GM23338 (cell line): Measurements from ENCODE around the gene RLF. TPM values are rescaled to one million over a fixed set of nuclear protein-coding genes. Genes with fewer than 3 reads are reported as not detected.

Experiments
- ATAC-seq: fragments of 200-7000 bp; cut with Tn5 transposase; 3 replicates; pipeline ENCODE4 v1.9.1; 2020
- DNase-seq: peaks from one replicate; pipeline ENCODE4 v3.0.0-alpha.2; 2015; ENCODE audit warnings: low spot score
- H2AFZ ChIP-seq: fragments of 200-600 bp; sonication (generic); 2 replicates; pipeline ENCODE4 v1.8.0; 2016; ENCODE audit warnings: antibody characterized with exemption, mild to moderate bottlenecking, moderate library complexity
- H3F3A ChIP-seq: fragments of 200-600 bp; sonication (generic); replicated peaks from 2 replicates; pipeline ENCODE4 v1.8.0; 2017; ENCODE audit warnings: antibody characterized with exemption, mixed run types, low read depth
- H3K27ac ChIP-seq: fragments of 200-600 bp; sonication (generic); 2 replicates; pipeline ENCODE4 v1.6.1; 2016; ENCODE audit warnings: low read depth
- H3K27me3 ChIP-seq: fragments of 200-600 bp; sonication (generic); 2 replicates; pipeline ENCODE4 v1.8.0; 2016; ENCODE audit warnings: mild to moderate bottlenecking, mixed run types, moderate library complexity; ENCODE audit not compliant: insufficient read depth
- H3K36me3 ChIP-seq: fragments of 200-600 bp; sonication (generic); 2 replicates; pipeline ENCODE4 v1.8.0; 2016; ENCODE audit warnings: mild to moderate bottlenecking; ENCODE audit not compliant: insufficient read depth
- H3K4me1 ChIP-seq: fragments of 200-600 bp; sonication (generic); 2 replicates; pipeline ENCODE4 v1.8.0; 2016; ENCODE audit warnings: mild to moderate bottlenecking, moderate library complexity; ENCODE audit not compliant: insufficient read depth
- H3K4me2 ChIP-seq: fragments of 200-600 bp; sonication (generic); 2 replicates; pipeline ENCODE4 v1.7.1; 2017; ENCODE audit warnings: mixed run types
- H3K4me3 ChIP-seq: fragments of 200-600 bp; sonication (generic); 2 replicates; pipeline ENCODE4 v1.6.1; 2016; ENCODE audit warnings: mixed run types
- H3K79me2 ChIP-seq: fragments of 200-600 bp; sonication (generic); replicated peaks from 2 replicates; pipeline ENCODE4 v1.8.0; 2017; ENCODE audit warnings: mild to moderate bottlenecking; ENCODE audit not compliant: insufficient read depth
- H3K9me2 ChIP-seq: fragments of 200-600 bp; sonication (generic); 2 replicates; pipeline ENCODE4 v1.8.0; 2017; ENCODE audit not compliant: insufficient read depth
- H4K20me1 ChIP-seq: fragments of 200-600 bp; sonication (generic); replicated peaks from 2 replicates; pipeline ENCODE4 v1.8.0; 2017; ENCODE audit warnings: mild to moderate bottlenecking; ENCODE audit not compliant: insufficient read depth
- H3K27ac Mint-ChIP-seq: 2 replicates; pipeline ENCODE4 v1.8.0; 2020; ENCODE audit warnings: inconsistent platforms, mild to moderate bottlenecking, moderate library complexity, mixed read lengths
- H3K27me3 Mint-ChIP-seq: 3 replicates; pipeline ENCODE4 v1.8.0; 2022; ENCODE audit warnings: low read depth, mild to moderate bottlenecking, moderate library complexity, mixed read lengths, inconsistent platforms; ENCODE audit not compliant: insufficient read depth, poor library complexity
- H3K36me3 Mint-ChIP-seq: 3 replicates; pipeline ENCODE4 v1.8.0; 2021; ENCODE audit warnings: low read depth, mild to moderate bottlenecking, inconsistent platforms, moderate library complexity, mixed read lengths
- H3K4me1 Mint-ChIP-seq: 3 replicates; pipeline ENCODE4 v1.8.0; 2020; ENCODE audit warnings: mild to moderate bottlenecking, inconsistent platforms, mixed read lengths
- H3K4me3 Mint-ChIP-seq: 3 replicates; pipeline ENCODE4 v1.8.0; 2021; ENCODE audit warnings: moderate library complexity, mild to moderate bottlenecking, inconsistent platforms, mixed read lengths
- H3K9me3 Mint-ChIP-seq: 3 replicates; pipeline ENCODE4 v1.8.0; 2020; ENCODE audit warnings: moderate library complexity, mild to moderate bottlenecking, inconsistent platforms, mixed read lengths
- CREB1 ChIP-seq: fragments of 250-450 bp; sonication (Bioruptor Pico); IDR thresholded peaks from 2 replicates; pipeline ENCODE4 v1.5.0; 2020; ENCODE audit warnings: low read depth, mild to moderate bottlenecking, moderate library complexity
- EZH2 ChIP-seq: fragments of 200-600 bp; sonication (generic); IDR thresholded peaks from one replicate; pipeline ENCODE4 v1.8.0; 2017; ENCODE audit warnings: antibody characterized with exemption, mild to moderate bottlenecking, low read depth; ENCODE audit not compliant: unreplicated experiment
- EZH2phosphoT487 ChIP-seq: fragments of 200-600 bp; sonication (generic); IDR thresholded peaks from one replicate; pipeline ENCODE4 v1.8.1; 2018; ENCODE audit warnings: antibody characterized with exemption; ENCODE audit not compliant: unreplicated experiment
- JUNB ChIP-seq: IDR thresholded peaks from one replicate; pipeline ENCODE4 v1.6.1; 2016; ENCODE audit warnings: antibody characterized with exemption; ENCODE audit not compliant: unreplicated experiment
- NANOG ChIP-seq: IDR thresholded peaks from 2 replicates; pipeline ENCODE4 v1.6.1; 2016; ENCODE audit warnings: antibody characterized with exemption, borderline replicate concordance
- POLR2AphosphoS5 ChIP-seq: IDR thresholded peaks from 2 replicates; pipeline ENCODE4 v1.6.1; 2016; ENCODE audit warnings: antibody characterized with exemption, low read depth
- STAT1 ChIP-seq: IDR thresholded peaks from one replicate; pipeline ENCODE4 v1.6.1; 2016; ENCODE audit warnings: antibody characterized with exemption; ENCODE audit not compliant: unreplicated experiment
- ZNF114 ChIP-seq: fragments of 250-450 bp; sonication (Bioruptor Pico); IDR thresholded peaks from 2 replicates; pipeline ENCODE4 v1.5.0; 2020; ENCODE audit warnings: mild to moderate bottlenecking, moderate library complexity
- ZNF331 ChIP-seq: fragments of 250-450 bp; sonication (Bioruptor Pico); IDR thresholded peaks from 2 replicates; pipeline ENCODE4 v1.5.0; 2020; ENCODE audit warnings: low read depth, mild to moderate bottlenecking, moderate library complexity
- polyA plus RNA-seq: library from polyadenylated mRNA; unstranded; fragments of >200 nt; fragmentation: Nextera tagmentation; extraction: Ambion mirVana; gene quantifications from 2 replicates; pipeline ENCODE4 v1.2.1, GENCODE V29; 2016
- total RNA-seq: library from RNA; depleted of rRNA; stranded (reverse); fragments of >200 nt; shearing (Covaris generic); gene quantifications from 2 replicates; pipeline ENCODE4 v1.2.3, GENCODE V29; 2014
- TF ChIP-seq, protein P1 (sequence below): IDR thresholded peaks from one replicate; pipeline ENCODE4 v1.6.1; 2018; ENCODE audit warnings: antibody characterized with exemption; ENCODE audit not compliant: unreplicated experiment
- TF ChIP-seq, protein P2 (sequence below): IDR thresholded peaks from 2 replicates; pipeline ENCODE4 v1.6.1; 2016; ENCODE audit warnings: antibody characterized with exemption
- TF ChIP-seq, protein P3 (sequence below), 2 experiments: fragments of 200-600 bp in 1 of 2; sonication (generic) in 1 of 2; conservative IDR thresholded peaks; 2 replicates each; pipeline versions ENCODE4 v1.5.1 to v1.6.1; 2016 to 2017; ENCODE audit warnings: antibody characterized with exemption in 2 of 2, low read depth in 2 of 2, mild to moderate bottlenecking in 2 of 2, moderate library complexity in 1 of 2
- TF ChIP-seq, protein P4 (sequence below): fragments of 250-450 bp; sonication (Bioruptor Pico); IDR thresholded peaks from 2 replicates; pipeline ENCODE4 v1.5.0; 2020; ENCODE audit warnings: mild to moderate bottlenecking, moderate library complexity

The RLF gene
- total and polyA plus RNA-seq, 2 experiments from 2014 or later = 6.6 to 21.1 TPM

DNA sequence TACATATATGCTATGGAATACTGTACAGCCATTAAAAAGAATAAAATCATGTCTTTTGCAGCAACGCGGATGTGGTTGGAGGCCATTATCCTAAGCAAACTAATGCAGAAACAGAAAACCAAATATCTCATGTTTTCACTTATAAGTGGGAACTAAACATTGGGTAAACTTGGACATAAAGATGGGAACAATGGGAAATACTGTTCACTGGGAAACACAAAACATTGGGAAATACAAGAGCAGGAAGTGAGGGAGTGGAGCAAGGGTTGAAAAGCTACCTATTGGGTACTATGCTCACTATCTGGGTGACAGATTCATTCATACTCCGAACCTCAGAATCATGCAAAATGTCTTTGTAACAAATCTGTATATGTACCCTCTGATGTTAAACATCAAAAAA lies 46.8 kb upstream of the RLF start:
- TF ChIP-seq JUNB (no peak), EZH2 (no peak), NANOG (no peak), CREB1 (CRISPR knock-in tag) (no peak), ZNF331 (CRISPR knock-in tag) (no peak), EZH2phosphoT487 (no peak), STAT1 (no peak), POLR2AphosphoS5 (no peak), ZNF114 (CRISPR knock-in tag) (no peak)
- TF ChIP-seq, protein P1, sequence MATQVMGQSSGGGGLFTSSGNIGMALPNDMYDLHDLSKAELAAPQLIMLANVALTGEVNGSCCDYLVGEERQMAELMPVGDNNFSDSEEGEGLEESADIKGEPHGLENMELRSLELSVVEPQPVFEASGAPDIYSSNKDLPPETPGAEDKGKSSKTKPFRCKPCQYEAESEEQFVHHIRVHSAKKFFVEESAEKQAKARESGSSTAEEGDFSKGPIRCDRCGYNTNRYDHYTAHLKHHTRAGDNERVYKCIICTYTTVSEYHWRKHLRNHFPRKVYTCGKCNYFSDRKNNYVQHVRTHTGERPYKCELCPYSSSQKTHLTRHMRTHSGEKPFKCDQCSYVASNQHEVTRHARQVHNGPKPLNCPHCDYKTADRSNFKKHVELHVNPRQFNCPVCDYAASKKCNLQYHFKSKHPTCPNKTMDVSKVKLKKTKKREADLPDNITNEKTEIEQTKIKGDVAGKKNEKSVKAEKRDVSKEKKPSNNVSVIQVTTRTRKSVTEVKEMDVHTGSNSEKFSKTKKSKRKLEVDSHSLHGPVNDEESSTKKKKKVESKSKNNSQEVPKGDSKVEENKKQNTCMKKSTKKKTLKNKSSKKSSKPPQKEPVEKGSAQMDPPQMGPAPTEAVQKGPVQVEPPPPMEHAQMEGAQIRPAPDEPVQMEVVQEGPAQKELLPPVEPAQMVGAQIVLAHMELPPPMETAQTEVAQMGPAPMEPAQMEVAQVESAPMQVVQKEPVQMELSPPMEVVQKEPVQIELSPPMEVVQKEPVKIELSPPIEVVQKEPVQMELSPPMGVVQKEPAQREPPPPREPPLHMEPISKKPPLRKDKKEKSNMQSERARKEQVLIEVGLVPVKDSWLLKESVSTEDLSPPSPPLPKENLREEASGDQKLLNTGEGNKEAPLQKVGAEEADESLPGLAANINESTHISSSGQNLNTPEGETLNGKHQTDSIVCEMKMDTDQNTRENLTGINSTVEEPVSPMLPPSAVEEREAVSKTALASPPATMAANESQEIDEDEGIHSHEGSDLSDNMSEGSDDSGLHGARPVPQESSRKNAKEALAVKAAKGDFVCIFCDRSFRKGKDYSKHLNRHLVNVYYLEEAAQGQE = no peak
- TF ChIP-seq, protein P2, sequence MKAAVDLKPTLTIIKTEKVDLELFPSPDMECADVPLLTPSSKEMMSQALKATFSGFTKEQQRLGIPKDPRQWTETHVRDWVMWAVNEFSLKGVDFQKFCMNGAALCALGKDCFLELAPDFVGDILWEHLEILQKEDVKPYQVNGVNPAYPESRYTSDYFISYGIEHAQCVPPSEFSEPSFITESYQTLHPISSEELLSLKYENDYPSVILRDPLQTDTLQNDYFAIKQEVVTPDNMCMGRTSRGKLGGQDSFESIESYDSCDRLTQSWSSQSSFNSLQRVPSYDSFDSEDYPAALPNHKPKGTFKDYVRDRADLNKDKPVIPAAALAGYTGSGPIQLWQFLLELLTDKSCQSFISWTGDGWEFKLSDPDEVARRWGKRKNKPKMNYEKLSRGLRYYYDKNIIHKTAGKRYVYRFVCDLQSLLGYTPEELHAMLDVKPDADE = no peak
- TF ChIP-seq, protein P3, sequence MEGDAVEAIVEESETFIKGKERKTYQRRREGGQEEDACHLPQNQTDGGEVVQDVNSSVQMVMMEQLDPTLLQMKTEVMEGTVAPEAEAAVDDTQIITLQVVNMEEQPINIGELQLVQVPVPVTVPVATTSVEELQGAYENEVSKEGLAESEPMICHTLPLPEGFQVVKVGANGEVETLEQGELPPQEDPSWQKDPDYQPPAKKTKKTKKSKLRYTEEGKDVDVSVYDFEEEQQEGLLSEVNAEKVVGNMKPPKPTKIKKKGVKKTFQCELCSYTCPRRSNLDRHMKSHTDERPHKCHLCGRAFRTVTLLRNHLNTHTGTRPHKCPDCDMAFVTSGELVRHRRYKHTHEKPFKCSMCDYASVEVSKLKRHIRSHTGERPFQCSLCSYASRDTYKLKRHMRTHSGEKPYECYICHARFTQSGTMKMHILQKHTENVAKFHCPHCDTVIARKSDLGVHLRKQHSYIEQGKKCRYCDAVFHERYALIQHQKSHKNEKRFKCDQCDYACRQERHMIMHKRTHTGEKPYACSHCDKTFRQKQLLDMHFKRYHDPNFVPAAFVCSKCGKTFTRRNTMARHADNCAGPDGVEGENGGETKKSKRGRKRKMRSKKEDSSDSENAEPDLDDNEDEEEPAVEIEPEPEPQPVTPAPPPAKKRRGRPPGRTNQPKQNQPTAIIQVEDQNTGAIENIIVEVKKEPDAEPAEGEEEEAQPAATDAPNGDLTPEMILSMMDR (conservative IDR thresholded peaks at IDR 0.05; ENCODE audit: low read depth in 2 of 2) = no peak
- TF ChIP-seq, protein P4, sequence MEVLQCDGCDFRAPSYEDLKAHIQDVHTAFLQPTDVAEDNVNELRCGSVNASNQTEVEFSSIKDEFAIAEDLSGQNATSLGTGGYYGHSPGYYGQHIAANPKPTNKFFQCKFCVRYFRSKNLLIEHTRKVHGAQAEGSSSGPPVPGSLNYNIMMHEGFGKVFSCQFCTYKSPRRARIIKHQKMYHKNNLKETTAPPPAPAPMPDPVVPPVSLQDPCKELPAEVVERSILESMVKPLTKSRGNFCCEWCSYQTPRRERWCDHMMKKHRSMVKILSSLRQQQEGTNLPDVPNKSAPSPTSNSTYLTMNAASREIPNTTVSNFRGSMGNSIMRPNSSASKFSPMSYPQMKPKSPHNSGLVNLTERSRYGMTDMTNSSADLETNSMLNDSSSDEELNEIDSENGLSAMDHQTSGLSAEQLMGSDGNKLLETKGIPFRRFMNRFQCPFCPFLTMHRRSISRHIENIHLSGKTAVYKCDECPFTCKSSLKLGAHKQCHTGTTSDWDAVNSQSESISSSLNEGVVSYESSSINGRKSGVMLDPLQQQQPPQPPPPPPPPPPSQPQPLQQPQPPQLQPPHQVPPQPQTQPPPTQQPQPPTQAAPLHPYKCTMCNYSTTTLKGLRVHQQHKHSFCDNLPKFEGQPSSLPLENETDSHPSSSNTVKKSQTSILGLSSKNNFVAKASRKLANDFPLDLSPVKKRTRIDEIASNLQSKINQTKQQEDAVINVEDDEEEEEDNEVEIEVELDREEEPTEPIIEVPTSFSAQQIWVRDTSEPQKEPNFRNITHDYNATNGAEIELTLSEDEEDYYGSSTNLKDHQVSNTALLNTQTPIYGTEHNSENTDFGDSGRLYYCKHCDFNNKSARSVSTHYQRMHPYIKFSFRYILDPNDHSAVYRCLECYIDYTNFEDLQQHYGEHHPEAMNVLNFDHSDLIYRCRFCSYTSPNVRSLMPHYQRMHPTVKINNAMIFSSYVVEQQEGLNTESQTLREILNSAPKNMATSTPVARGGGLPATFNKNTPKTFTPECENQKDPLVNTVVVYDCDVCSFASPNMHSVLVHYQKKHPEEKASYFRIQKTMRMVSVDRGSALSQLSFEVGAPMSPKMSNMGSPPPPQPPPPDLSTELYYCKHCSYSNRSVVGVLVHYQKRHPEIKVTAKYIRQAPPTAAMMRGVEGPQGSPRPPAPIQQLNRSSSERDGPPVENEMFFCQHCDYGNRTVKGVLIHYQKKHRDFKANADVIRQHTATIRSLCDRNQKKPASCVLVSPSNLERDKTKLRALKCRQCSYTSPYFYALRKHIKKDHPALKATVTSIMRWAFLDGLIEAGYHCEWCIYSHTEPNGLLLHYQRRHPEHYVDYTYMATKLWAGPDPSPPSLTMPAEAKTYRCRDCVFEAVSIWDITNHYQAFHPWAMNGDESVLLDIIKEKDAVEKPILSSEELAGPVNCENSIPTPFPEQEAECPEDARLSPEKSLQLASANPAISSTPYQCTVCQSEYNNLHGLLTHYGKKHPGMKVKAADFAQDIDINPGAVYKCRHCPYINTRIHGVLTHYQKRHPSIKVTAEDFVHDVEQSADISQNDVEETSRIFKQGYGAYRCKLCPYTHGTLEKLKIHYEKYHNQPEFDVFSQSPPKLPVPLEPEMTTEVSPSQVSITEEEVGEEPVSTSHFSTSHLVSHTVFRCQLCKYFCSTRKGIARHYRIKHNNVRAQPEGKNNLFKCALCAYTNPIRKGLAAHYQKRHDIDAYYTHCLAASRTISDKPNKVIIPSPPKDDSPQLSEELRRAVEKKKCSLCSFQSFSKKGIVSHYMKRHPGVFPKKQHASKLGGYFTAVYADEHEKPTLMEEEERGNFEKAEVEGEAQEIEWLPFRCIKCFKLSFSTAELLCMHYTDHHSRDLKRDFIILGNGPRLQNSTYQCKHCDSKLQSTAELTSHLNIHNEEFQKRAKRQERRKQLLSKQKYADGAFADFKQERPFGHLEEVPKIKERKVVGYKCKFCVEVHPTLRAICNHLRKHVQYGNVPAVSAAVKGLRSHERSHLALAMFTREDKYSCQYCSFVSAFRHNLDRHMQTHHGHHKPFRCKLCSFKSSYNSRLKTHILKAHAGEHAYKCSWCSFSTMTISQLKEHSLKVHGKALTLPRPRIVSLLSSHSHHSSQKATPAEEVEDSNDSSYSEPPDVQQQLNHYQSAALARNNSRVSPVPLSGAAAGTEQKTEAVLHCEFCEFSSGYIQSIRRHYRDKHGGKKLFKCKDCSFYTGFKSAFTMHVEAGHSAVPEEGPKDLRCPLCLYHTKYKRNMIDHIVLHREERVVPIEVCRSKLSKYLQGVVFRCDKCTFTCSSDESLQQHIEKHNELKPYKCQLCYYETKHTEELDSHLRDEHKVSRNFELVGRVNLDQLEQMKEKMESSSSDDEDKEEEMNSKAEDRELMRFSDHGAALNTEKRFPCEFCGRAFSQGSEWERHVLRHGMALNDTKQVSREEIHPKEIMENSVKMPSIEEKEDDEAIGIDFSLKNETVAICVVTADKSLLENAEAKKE = no peak
- Histone ChIP-seq H4K20me1 (no peaks in the 10 kb centered on the region), H3K4me3 (no peak overlapping the region), H3K9me2 (0 out of 2 replicates have a peak, but pooled peaks cover 2% of the 10 kb centered on the region), H3K4me2 (no peak overlapping the region), H3K79me2 (no peaks in the 10 kb centered on the region), H3F3A (no peaks in the 10 kb centered on the region), H3K27ac (no peak overlapping the region), H2AFZ (no peak overlapping the region), H3K36me3 (no peaks in the 10 kb centered on the region), H3K27me3 (0 out of 2 replicates have a peak, but pooled peaks cover 2% of the 10 kb centered on the region), H3K4me1 (no peaks in the 10 kb centered on the region)
- no peak overlapping the region for H3K4me3 Mint-ChIP-seq
- H3K36me3 Mint-ChIP-seq = no peaks in the 10 kb centered on the region
- H3K9me3 Mint-ChIP-seq = 0 out of 3 replicates have a peak, but pooled peaks cover 6% of the 10 kb centered on the region
- H3K27me3 Mint-ChIP-seq = peaks cover 6% of the 10 kb centered on the region
- no peak overlapping the region for H3K27ac Mint-ChIP-seq
- ATAC-seq (no peak), DNase-seq (no peak)
- no peaks in the 10 kb centered on the region for H3K4me1 Mint-ChIP-seq
